GM12892 (cell line): ENCODE measurements around the gene LAMA3.

Source experiments
- POLR2A ChIP-seq: IDR thresholded peaks from 2 replicates; pipeline ENCODE4 v1.6.1; 2011; ENCODE audit warnings: low read depth, low read length, control low read depth
- POLR2AphosphoS5 ChIP-seq: IDR thresholded peaks from 2 replicates; pipeline ENCODE4 v1.6.1; 2011; ENCODE audit warnings: low read depth, low read length, control low read depth

DNA sequence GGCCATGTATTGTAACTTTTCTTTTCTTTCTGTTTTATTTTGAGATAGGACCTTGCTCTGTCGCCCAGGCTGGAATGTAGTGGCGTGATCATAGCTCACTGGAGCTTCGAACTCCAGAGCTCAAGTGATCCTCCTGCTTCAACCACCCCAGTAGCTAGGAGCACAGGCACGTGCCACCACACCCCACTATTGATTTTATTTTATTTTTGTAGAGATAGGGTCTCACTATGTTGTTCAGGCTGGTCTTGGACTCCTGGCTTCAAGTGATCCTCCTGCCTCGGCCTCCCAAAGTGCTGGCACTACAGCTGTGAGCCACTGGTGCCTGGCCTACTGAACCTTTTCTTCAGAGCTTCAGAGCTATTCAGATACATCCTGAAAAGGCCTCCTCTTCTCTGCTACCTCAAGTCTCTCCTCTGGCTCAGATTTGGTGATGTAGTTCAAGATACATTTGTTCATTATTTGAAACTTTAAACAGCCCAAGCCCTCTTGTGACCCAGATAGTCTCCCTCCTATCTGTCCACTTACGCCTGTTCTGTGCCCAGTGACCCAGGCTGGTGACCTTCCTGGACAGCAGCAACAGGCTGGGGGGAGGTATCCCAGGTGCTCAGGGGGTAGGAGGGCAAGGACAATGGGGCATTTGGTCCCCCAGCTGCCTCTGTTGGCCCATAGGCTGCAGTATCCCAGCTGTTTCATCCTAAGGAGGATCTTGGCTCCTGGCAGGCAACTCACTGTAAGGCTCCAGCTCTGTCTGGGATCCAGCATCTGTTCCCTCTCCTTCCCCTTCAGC lies 38.6 kb downstream of the LAMA3 start:
- TF ChIP-seq POLR2A (no peak), POLR2AphosphoS5 (no peak)
